Neural cell (in vitro differentiated cells): ENCODE measurements around the gene RNU6-8. TPM values are rescaled to one million over a fixed set of nuclear protein-coding genes. Genes with fewer than 3 reads are reported as not detected.

Experiments
- H2AFZ ChIP-seq: fragments of 200-600, 300-800 bp; sonication (generic), shearing (Covaris generic); 2 replicates; pipeline ENCODE4 v1.6.0; 2014; ENCODE audit warnings: low read depth, mild to moderate bottlenecking, antibody characterized with exemption, low read length, moderate library complexity
- H3F3A ChIP-seq: fragments of 200-600 bp; shearing (Covaris generic); 2 replicates; pipeline ENCODE4 v1.6.1; 2016; ENCODE audit warnings: mild to moderate bottlenecking, moderate library complexity, mixed read lengths, antibody characterized with exemption, low read length; ENCODE audit not compliant: insufficient read depth, poor library complexity, severe bottlenecking
- H3K27ac ChIP-seq: fragments of 200-600, 300-800 bp; sonication (generic), shearing (Covaris generic); 2 replicates; pipeline ENCODE4 v1.5.1; 2014; ENCODE audit warnings: mild to moderate bottlenecking, low read length, moderate library complexity
- H3K27me3 ChIP-seq: fragments of 300-800, 200-600 bp; sonication (generic), shearing (Covaris generic); 2 replicates; pipeline ENCODE4 v1.6.0; 2014; ENCODE audit warnings: mild to moderate bottlenecking, low read depth, low read length, moderate library complexity; ENCODE audit not compliant: insufficient read depth
- H3K36me3 ChIP-seq: fragments of 300-800, 200-600 bp; sonication (generic), shearing (Covaris generic); 2 replicates; pipeline ENCODE4 v1.5.1; 2014; ENCODE audit warnings: mild to moderate bottlenecking, antibody characterized with exemption, low read length, moderate library complexity; ENCODE audit not compliant: insufficient read depth
- H3K4me2 ChIP-seq: fragments of 300-800, 200-600 bp; sonication (generic), shearing (Covaris generic); 2 replicates; pipeline ENCODE4 v1.6.0; 2014; ENCODE audit warnings: mild to moderate bottlenecking, low read length
- H3K4me3 ChIP-seq: fragments of 300-800, 200-600 bp; sonication (generic), shearing (Covaris generic); 2 replicates; pipeline ENCODE4 v1.5.1; 2014; ENCODE audit warnings: mild to moderate bottlenecking, low read length, moderate library complexity
- H3K79me2 ChIP-seq: fragments of 200-600 bp; shearing (Covaris generic); replicated peaks from 2 replicates; pipeline ENCODE4 v1.6.0; 2014; ENCODE audit warnings: mild to moderate bottlenecking, low read length, moderate library complexity; ENCODE audit not compliant: insufficient read depth
- H3K9ac ChIP-seq: fragments of 300-800, 200-600 bp; sonication (generic), shearing (Covaris generic); 2 replicates; pipeline ENCODE4 v1.6.1; 2016; ENCODE audit warnings: mild to moderate bottlenecking, low read length, mixed read lengths
- H3K9me2 ChIP-seq: fragments of 200-600 bp; shearing (Covaris generic); 2 replicates; pipeline ENCODE4 v1.6.1; 2016; ENCODE audit warnings: mild to moderate bottlenecking, low read length, mixed read lengths; ENCODE audit not compliant: insufficient read depth
- H3K9me3 ChIP-seq: fragments of 200-600, 300-800 bp; sonication (generic), shearing (Covaris generic); 2 replicates; pipeline ENCODE4 v1.6.1; 2016; ENCODE audit warnings: mild to moderate bottlenecking, mixed run types, low read length, moderate library complexity, mixed read lengths
- H4K20me1 ChIP-seq: fragments of 200-600 bp; shearing (Covaris generic); 2 replicates; pipeline ENCODE4 v1.6.1; 2016; ENCODE audit warnings: mild to moderate bottlenecking, mixed run types; ENCODE audit not compliant: insufficient read depth
- CTCF ChIP-seq: fragments of 450-650 bp; IDR thresholded peaks from 2 replicates; pipeline ENCODE4 v1.5.1; 2014; ENCODE audit warnings: antibody characterized with exemption, mild to moderate bottlenecking, moderate library complexity; ENCODE audit not compliant: poor library complexity, severe bottlenecking
- EP300 ChIP-seq: fragments of 450-650 bp; conservative IDR thresholded peaks from 2 replicates; pipeline ENCODE4 v1.6.1; 2014; ENCODE audit warnings: antibody characterized with exemption, mild to moderate bottlenecking, moderate library complexity; ENCODE audit not compliant: poor library complexity, severe bottlenecking
- EZH2 ChIP-seq: fragments of 200-600, 300-800 bp; shearing (Covaris generic), sonication (generic); IDR thresholded peaks from 2 replicates; pipeline ENCODE4 v1.6.1; 2014; ENCODE audit warnings: antibody characterized with exemption, low read length, borderline replicate concordance, mild to moderate bottlenecking; ENCODE audit not compliant: insufficient read depth, poor library complexity, severe bottlenecking
- MXI1 ChIP-seq: fragments of 450-650 bp; conservative IDR thresholded peaks from 2 replicates; pipeline ENCODE4 v1.6.1; 2014; ENCODE audit warnings: antibody characterized with exemption, mild to moderate bottlenecking; ENCODE audit not compliant: poor library complexity, severe bottlenecking
- POLR2AphosphoS5 ChIP-seq: IDR thresholded peaks from 2 replicates; pipeline ENCODE4 v1.6.1; 2012
- RAD21 ChIP-seq: fragments of 450-650 bp; conservative IDR thresholded peaks from 2 replicates; pipeline ENCODE4 v1.6.1; 2014; ENCODE audit warnings: antibody characterized with exemption, mild to moderate bottlenecking, moderate library complexity
- REST ChIP-seq: IDR thresholded peaks from 2 replicates; pipeline ENCODE4 v1.6.1; 2012; ENCODE audit warnings: borderline replicate concordance
- SMC3 ChIP-seq: fragments of 450-650 bp; conservative IDR thresholded peaks from 2 replicates; pipeline ENCODE4 v1.6.1; 2014; ENCODE audit warnings: antibody characterized with exemption, mild to moderate bottlenecking, moderate library complexity; ENCODE audit not compliant: poor library complexity
- TAF1 ChIP-seq: IDR thresholded peaks from 2 replicates; pipeline ENCODE4 v1.6.1; 2012; ENCODE audit warnings: low read depth
- polyA plus RNA-seq: library from polyadenylated mRNA; depleted of rRNA; stranded (reverse); fragments of >200 nt; gene quantifications from 2 replicates; pipeline ENCODE4 v1.2.3, GENCODE V29; 2014

RNU6-8 gene
- polyA plus RNA-seq, 1 donor from 2014 or later = not detected

DNA sequence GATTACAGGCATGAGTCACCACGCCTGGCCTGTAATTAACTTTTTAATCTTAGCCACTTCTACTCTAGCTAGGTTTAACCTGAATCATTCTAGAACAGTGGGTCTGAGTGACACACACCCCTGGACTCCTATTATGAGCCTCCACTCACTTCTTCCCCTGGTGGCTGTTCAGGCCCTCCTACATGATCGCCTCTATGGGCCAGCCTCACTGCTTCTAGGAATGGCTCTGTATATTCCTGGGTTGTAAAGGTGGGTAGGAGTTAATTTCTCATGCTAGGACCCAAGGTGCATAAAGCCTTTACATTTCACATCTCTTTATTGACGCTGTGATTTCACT is 8.0 kb upstream of the RNU6-8 start:
- Histone ChIP-seq H3F3A (no peaks in the 10 kb centered on the region), H2AFZ (no peak overlapping the region), H4K20me1 (no peaks in the 10 kb centered on the region), H3K4me2 (no peak overlapping the region), H3K9ac (no peak overlapping the region), H3K27me3 (no peaks in the 10 kb centered on the region), H3K9me2 (no peaks in the 10 kb centered on the region), H3K27ac (no peak overlapping the region), H3K36me3 (no peaks in the 10 kb centered on the region), H3K4me3 (no peak overlapping the region), H3K9me3 (no peaks in the 10 kb centered on the region), H3K79me2 (no peaks in the 10 kb centered on the region)
- TF ChIP-seq REST (no peak), TAF1 (no peak), EZH2 (no peak), SMC3 (no peak), MXI1 (no peak), RAD21 (no peak), POLR2AphosphoS5 (no peak), EP300 (no peak), CTCF (no peak)

GRCh38 chr14:32209471-32209870 is 6.4 kb upstream of the RNU6-8 start:
- H3K27me3 ChIP-seq = no peaks in the 10 kb centered on the region
- H3K4me3 ChIP-seq = no peak overlapping the region
- H3K9me2 ChIP-seq = no peaks in the 10 kb centered on the region
- no peaks in the 10 kb centered on the region for H3K9me3 ChIP-seq
- no peaks in the 10 kb centered on the region for H3K36me3 ChIP-seq
- H2AFZ ChIP-seq = no peak overlapping the region
- H3F3A ChIP-seq = no peaks in the 10 kb centered on the region
- no peaks in the 10 kb centered on the region for H3K79me2 ChIP-seq
- H3K27ac ChIP-seq = no peak overlapping the region
- TF ChIP-seq EP300 (no peak), TAF1 (no peak), REST (no peak), MXI1 (no peak), CTCF (no peak), SMC3 (no peak), EZH2 (no peak), POLR2AphosphoS5 (no peak), RAD21 (no peak)
- no peak overlapping the region for H3K4me2 ChIP-seq
- H4K20me1 ChIP-seq = no peaks in the 10 kb centered on the region
- H3K9ac ChIP-seq = no peak overlapping the region
